AG10803 (cell line): Measurements from ENCODE around the gene PLAGL2.
A peak's percentile ranks its signal among the peaks of the same experiment; 100 is the strongest.
"Not testable (repeated sequence)": the region's sequence is repeated elsewhere in the genome, so short reads cannot be mapped to it uniquely, and the experiment has no call there.

Source experiments
- DNase-seq: peaks from one replicate; pipeline ENCODE4 v3.0.0; 2010; ENCODE audit warnings: low read depth
- H3K4me3 ChIP-seq: 2 replicates; pipeline ENCODE4 v1.5.1; 2011; ENCODE audit warnings: mild to moderate bottlenecking, low read length, control low read depth
- CTCF ChIP-seq: conservative IDR thresholded peaks from 2 replicates; pipeline ENCODE4 v1.5.1; 2011; ENCODE audit warnings: mild to moderate bottlenecking, low read length, control low read depth, inconsistent platforms

Gene PLAGL2

GRCh38 chr20:32179515-32179914 is 28.0 kb downstream of the PLAGL2 start:
- H3K4me3 ChIP-seq, result no peak overlapping the region
- TF ChIP-seq CTCF, result no peak
- no peak for DNase-seq

DNA sequence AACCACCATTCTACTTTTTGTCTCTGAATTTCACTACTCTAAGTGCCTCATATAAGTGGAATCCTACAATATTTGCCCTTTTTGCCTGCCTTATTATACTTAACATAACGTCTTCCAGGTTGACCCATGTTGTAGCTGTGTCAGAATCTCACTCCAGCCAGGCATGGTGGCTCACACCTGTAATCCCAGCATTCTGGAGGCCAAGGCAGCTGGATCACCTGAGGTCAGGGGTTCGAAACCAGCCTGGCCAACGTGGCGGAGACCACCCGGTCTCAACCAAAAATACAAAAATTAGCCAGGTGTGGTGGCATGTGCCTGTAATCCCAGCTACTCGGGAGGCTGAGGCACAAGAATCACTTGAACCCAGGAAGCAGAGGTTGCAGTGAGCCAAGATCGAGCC is 29.8 kb downstream of the PLAGL2 start:
- not testable (repeated sequence) for DNase-seq, H3K4me3 ChIP-seq

- DNase-seq, result peak; percentile 9
- no peak for TF ChIP-seq CTCF
- no peak overlapping the region for H3K4me3 ChIP-seq
Observed at GRCh38 chr20:32168184-32168910, 39.2 kb downstream of the PLAGL2 start.

DNA sequence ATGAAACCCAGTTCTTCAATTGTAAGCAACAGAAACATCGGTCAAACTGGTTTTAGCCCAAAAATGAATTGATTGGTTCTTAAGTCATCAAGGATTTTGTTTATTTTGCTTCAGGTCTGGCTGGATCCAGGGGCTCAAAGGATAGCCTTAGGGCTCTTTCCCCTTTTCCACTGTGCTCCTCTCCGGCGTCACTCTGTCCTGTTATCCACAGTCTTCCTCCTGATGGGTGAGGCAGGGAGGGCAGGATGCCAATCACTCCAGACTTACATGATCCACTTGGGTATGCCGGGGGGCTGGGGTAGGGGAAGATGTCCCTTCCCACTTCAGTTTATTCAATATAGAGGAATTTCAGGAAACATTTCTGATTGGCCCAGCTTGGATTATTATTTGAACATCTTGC is 40.0 kb downstream of the PLAGL2 start:
- TF ChIP-seq CTCF, result no peak
- DNase-seq, result no peak
- no peak overlapping the region for H3K4me3 ChIP-seq

DNA sequence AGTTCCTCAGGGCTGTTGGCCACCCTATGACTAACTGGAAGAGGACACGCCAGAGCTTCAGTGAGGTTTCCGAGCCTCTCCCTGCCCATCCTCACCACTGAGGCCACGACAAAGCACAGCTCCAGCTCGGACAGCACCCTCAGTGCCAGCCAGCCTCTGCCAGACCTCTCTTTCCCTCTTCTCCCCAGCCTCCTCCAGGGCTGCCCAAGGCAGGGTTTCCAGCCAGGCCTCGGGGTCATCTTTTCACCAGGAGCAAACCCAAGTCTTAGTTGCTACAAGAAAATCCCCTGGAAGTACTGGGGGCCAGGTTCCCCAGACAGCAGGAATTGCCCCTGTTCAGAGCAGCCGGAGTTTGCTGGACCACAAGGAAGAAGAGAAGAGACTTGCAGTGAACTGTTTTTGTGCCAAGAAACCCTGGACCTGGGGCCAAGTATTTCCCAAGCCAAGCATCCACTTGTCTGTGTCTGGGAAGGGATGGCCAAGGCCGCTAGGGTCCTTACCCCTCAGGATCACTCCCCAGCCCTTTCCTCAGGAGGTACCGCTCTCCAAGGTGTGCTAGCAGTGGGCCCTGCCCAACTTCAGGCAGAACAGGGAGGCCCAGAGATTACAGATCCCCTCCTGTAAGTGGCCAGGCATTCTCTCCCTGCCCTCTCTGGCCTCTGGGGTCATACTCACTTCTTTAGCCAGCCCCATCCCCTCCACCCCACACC is 41.6 kb downstream of the PLAGL2 start:
- no peak for DNase-seq
- TF ChIP-seq CTCF, result no peak
- H3K4me3 ChIP-seq, result no peak overlapping the region

GRCh38 chr20:32164984-32165735 is 42.4 kb downstream of the PLAGL2 start:
- no peak for TF ChIP-seq CTCF
- no peak for DNase-seq
- no peak overlapping the region for H3K4me3 ChIP-seq

DNA sequence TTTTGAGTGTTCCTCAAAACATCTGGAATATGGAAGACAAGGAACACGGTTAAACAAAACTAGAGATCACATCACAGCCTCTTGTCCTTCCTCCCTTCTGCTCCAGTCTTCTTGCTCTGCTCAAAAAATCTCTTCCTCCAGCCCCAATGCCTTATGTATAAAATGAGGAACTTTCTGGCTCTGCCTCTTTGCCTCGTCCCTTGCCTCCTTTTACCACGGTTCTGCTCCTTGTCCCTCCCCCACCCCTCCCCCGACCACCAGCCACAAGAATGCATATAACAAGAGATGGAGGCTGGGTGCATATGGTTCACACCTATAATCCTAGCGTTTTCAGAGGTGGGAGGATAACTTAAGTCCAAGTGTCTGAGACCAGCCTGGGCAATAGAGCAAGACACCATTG is 43.6 kb downstream of the PLAGL2 start:
- no peak overlapping the region for H3K4me3 ChIP-seq
- DNase-seq, result no peak
- no peak for TF ChIP-seq CTCF
